HepG2 (cell line): Measurements from ENCODE around the gene SLC2A6. TPM values are rescaled to one million over a fixed set of nuclear protein-coding genes. Genes with fewer than 3 reads are reported as not detected.

Experiments used
- ATAC-seq: fragments of 200-7000 bp; cut with Tn5 transposase; 3 replicates; pipeline ENCODE4 v1.9.1; 2020; ENCODE audit warnings: mild to moderate bottlenecking, moderate library complexity
- BruUV-seq: library from RNA; stranded (reverse); fragments of 400-500 nt; replicated peaks from 2 replicates; lab custom pipeline; 2021; lab: Mats Ljungman, UMichigan
- CTCF ChIA-PET: fragments of 300-600 bp; formaldehyde crosslinking; extraction: SDS; loops from one replicate; lab custom pipeline; 2021; ENCODE audit warnings: low total read pairs, inconsistent platforms, low intra/inter-chr PET ratio; lab: Yijun Ruan, JAX
- POLR2A ChIA-PET: fragments of 350-600 bp; sonication (Branson Sonifier 250); formaldehyde crosslinking; loops from one replicate; lab custom pipeline; 2020; ENCODE audit warnings: antibody characterized with exemption, inconsistent platforms; lab: Yijun Ruan, JAX
- DNase-seq: peaks from one replicate; pipeline ENCODE4 v3.0.0-alpha.2; 2015; ENCODE audit warnings: low spot score
- FAIRE-seq: peaks from 3 replicates; lab custom pipeline; 2011; peaks lifted over from hg19 to GRCh38; lab: Jason Lieb, UNC
- H2AFZ ChIP-seq: one replicate; pipeline ENCODE4 v1.6.1; 2011; ENCODE audit warnings: low read length, inconsistent platforms
- H3K27ac ChIP-seq: fragments of 300-600 bp; 3 replicates; pipeline ENCODE4 v1.8.0; 2011; ENCODE audit warnings: mixed run types, mild to moderate bottlenecking, mixed read lengths, low read length, inconsistent platforms; ENCODE audit not compliant: insufficient read depth; ENCODE audit errors: extremely low read length
- H3K27me3 ChIP-seq, 2 experiments: fragments of 200-600 bp in 1 of 2; 2 replicates in 1 of 2; 3 replicates in 1 of 2; pipeline versions ENCODE4 v1.6.0 to v1.8.0; 2011; ENCODE audit warnings: low read length in 2 of 2, mild to moderate bottlenecking in 2 of 2, moderate library complexity in 2 of 2, inconsistent platforms in 1 of 2; ENCODE audit not compliant: insufficient read depth in 2 of 2, control insufficient read depth in 1 of 2
- H3K36me3 ChIP-seq, 2 experiments: fragments of 200-600 bp in 1 of 2; replicated peaks in 1 of 2; 2 replicates in 1 of 2; 3 replicates in 1 of 2; pipeline versions ENCODE4 v1.5.1 to v1.8.0; 2011; ENCODE audit warnings: low read length in 2 of 2, inconsistent platforms in 1 of 2; ENCODE audit not compliant: insufficient read depth in 2 of 2, control insufficient read depth in 1 of 2
- H3K4me1 ChIP-seq: 2 replicates; pipeline ENCODE4 v1.5.1; 2012; ENCODE audit warnings: low read length, inconsistent platforms; ENCODE audit not compliant: insufficient read depth
- H3K4me2 ChIP-seq: 2 replicates; pipeline ENCODE4 v1.6.0; 2011; ENCODE audit warnings: low read depth, low read length, inconsistent platforms
- H3K4me3 ChIP-seq, 3 experiments: fragments of 200-600 bp in 1 of 3; sonication (generic), shearing (Covaris generic) in 1 of 3; replicated peaks in 1 of 3; 2 replicates each; pipeline ENCODE4 v1.5.1; 2011 to 2016; ENCODE audit warnings: low read length in 3 of 3, inconsistent platforms in 2 of 3, low read depth in 2 of 3, mild to moderate bottlenecking in 2 of 3, control low read depth in 1 of 3, mixed read lengths in 1 of 3; ENCODE audit not compliant: insufficient read depth in 1 of 3
- H3K79me2 ChIP-seq: one replicate; pipeline ENCODE4 v1.6.1; 2011; ENCODE audit warnings: low read length, inconsistent platforms; ENCODE audit not compliant: insufficient read depth
- H3K9ac ChIP-seq: 2 replicates; pipeline ENCODE4 v1.6.0; 2011; ENCODE audit warnings: mild to moderate bottlenecking, low read depth, low read length, inconsistent platforms; ENCODE audit not compliant: insufficient read depth
- H3K9me3 ChIP-seq: 2 replicates; pipeline ENCODE4 v1.5.1; 2012; ENCODE audit warnings: mild to moderate bottlenecking, low read length
- H4K20me1 ChIP-seq: 2 replicates; pipeline ENCODE4 v1.6.0; 2011; ENCODE audit warnings: inconsistent platforms, mild to moderate bottlenecking, low read length, moderate library complexity; ENCODE audit not compliant: insufficient read depth
- HDAC1 ChIP-seq: sonication (generic); formaldehyde crosslinking; IDR thresholded peaks from 2 replicates; pipeline ENCODE4 v1.5.1; 2020; ENCODE audit warnings: mild to moderate bottlenecking, missing genetic modification reagents
- HNRNPK ChIP-seq: fragments of 200-400 bp; formaldehyde crosslinking; IDR thresholded peaks from 2 replicates; pipeline ENCODE4 v1.6.1; 2018; ENCODE audit warnings: low read length, low read depth, moderate library complexity, mild to moderate bottlenecking; ENCODE audit not compliant: poor library complexity, severe bottlenecking
- HNRNPLL ChIP-seq: fragments of 200-400 bp; formaldehyde crosslinking; IDR thresholded peaks from 2 replicates; pipeline ENCODE4 v1.6.1; 2017; ENCODE audit warnings: mild to moderate bottlenecking, low read depth, low read length; ENCODE audit not compliant: poor library complexity, severe bottlenecking
- KDM2A ChIP-seq: sonication (generic); formaldehyde crosslinking; IDR thresholded peaks from 2 replicates; pipeline ENCODE4 v1.4.0; 2020; ENCODE audit warnings: low read depth, missing genetic modification reagents, borderline replicate concordance
- PCBP1 ChIP-seq: fragments of 200-400 bp; formaldehyde crosslinking; IDR thresholded peaks from 2 replicates; pipeline ENCODE4 v1.6.1; 2017; ENCODE audit warnings: mild to moderate bottlenecking, low read depth, low read length, borderline replicate concordance
- POLR2G ChIP-seq: fragments of 200-400 bp; formaldehyde crosslinking; IDR thresholded peaks from 2 replicates; pipeline ENCODE4 v1.6.1; 2018; ENCODE audit warnings: mild to moderate bottlenecking, low read depth, low read length, moderate library complexity
- RAD21 ChIP-seq: fragments of 450-650 bp; formaldehyde crosslinking; IDR thresholded peaks from 2 replicates; pipeline ENCODE4 v1.5.0; 2020; ENCODE audit warnings: mild to moderate bottlenecking
- SAP130 ChIP-seq: IDR thresholded peaks from 2 replicates; pipeline ENCODE4 v1.6.1; 2016; ENCODE audit warnings: low read depth
- STAG1 ChIP-seq: sonication (generic); formaldehyde crosslinking; IDR thresholded peaks from 2 replicates; pipeline ENCODE4 v1.4.0; 2020; ENCODE audit warnings: missing genetic modification reagents
- XRCC5 ChIP-seq: fragments of 200-400 bp; formaldehyde crosslinking; optimal IDR thresholded peaks from 2 replicates; pipeline ENCODE3; 2017; ENCODE audit warnings: mild to moderate bottlenecking, low read length
- ZFP36L1 ChIP-seq: sonication (generic); formaldehyde crosslinking; IDR thresholded peaks from 2 replicates; pipeline ENCODE4 v1.8.0; 2022; ENCODE audit warnings: mild to moderate bottlenecking, missing genetic modification reagents, moderate library complexity
- ZFX ChIP-seq: sonication (generic); formaldehyde crosslinking; IDR thresholded peaks from 2 replicates; pipeline ENCODE4 v1.4.0; 2020; ENCODE audit warnings: mild to moderate bottlenecking, low read depth, missing genetic modification reagents, moderate library complexity
- ZFY ChIP-seq: sonication (generic); formaldehyde crosslinking; IDR thresholded peaks from 2 replicates; pipeline ENCODE4 v1.4.0; 2020; ENCODE audit warnings: missing genetic modification reagents
- ZNF274 ChIP-seq: sonication (generic); formaldehyde crosslinking; IDR thresholded peaks from 2 replicates; pipeline ENCODE4 v1.5.1; 2020; ENCODE audit warnings: mild to moderate bottlenecking, missing genetic modification reagents
- ZNF616 ChIP-seq: sonication (generic); formaldehyde crosslinking; IDR thresholded peaks from 2 replicates; pipeline ENCODE4 v1.5.0; 2020; ENCODE audit warnings: low read depth, mild to moderate bottlenecking, missing genetic modification reagents
- ZNF777 ChIP-seq: sonication (generic); formaldehyde crosslinking; IDR thresholded peaks from 2 replicates; pipeline ENCODE4 v1.4.0; 2020; ENCODE audit warnings: missing genetic modification reagents
- WGBS: methylation state at CpG from one replicate; pipeline ENCODE4 v1.1.6; 2017; ENCODE audit warnings: low lambda C conversion rate; 5-methylcytosine and 5-hydroxymethylcytosine counted together
- in situ Hi-C: cut with HindIII; loops from 2 replicates; pipeline ENCODE4 v1.10.0; 2017; ENCODE audit warnings: low pct_unique_long_range_greater_than_20kb; ENCODE audit not compliant: extremely low pct_ligation_motif_present
- intact Hi-C: fragments of 100-400 bp; cut with micrococcal nuclease; formaldehyde crosslinking; loops from one replicate; pipeline ENCODE4 v1.10.0; 2022; ENCODE audit not compliant: unreplicated experiment
- polyA plus RNA-seq, 8 experiments: library from polyadenylated mRNA; depleted of rRNA in 3 of 8; stranded (reverse) in 7 of 8; unstranded in 1 of 8; fragments of >200 nt; fragmentation: Illumina TruSeq in 4 of 8; extraction: Trizol in 4 of 8; gene quantifications; 2 replicates each; pipeline versions ENCODE4 v1.2.1 to v1.2.3, GENCODE V29; 2011 to 2016; ENCODE audit warnings: low read depth in 4 of 8, missing spikeins in 1 of 8, mixed read lengths in 1 of 8; ENCODE audit not compliant: insufficient read depth in 1 of 8
- total RNA-seq, 5 experiments: library from RNA; depleted of rRNA; stranded (reverse); fragments of >200 nt; fragmentation: Illumina TruSeq; extraction: Trizol; gene quantifications; 2 replicates each; pipeline ENCODE4 v1.2.3, GENCODE V29; 2016; ENCODE audit warnings: low read depth in 1 of 5
- TF ChIP-seq, protein P1 (sequence below): sonication (generic); formaldehyde crosslinking; IDR thresholded peaks from 2 replicates; pipeline ENCODE4 v1.5.1; 2020; ENCODE audit warnings: mild to moderate bottlenecking, missing genetic modification reagents, moderate library complexity
- TF ChIP-seq, protein P2 (sequence below): sonication (generic); formaldehyde crosslinking; IDR thresholded peaks from 2 replicates; pipeline ENCODE4 v1.5.0; 2020; ENCODE audit warnings: mild to moderate bottlenecking, missing genetic modification reagents, moderate library complexity
- TF ChIP-seq, protein P3 (sequence below): sonication (generic); formaldehyde crosslinking; IDR thresholded peaks from 2 replicates; pipeline ENCODE4 v1.5.0; 2020; ENCODE audit warnings: missing genetic modification reagents

The SLC2A6 gene
- total and polyA plus RNA-seq, 2 of the 13 experiments (the other 11 are each of a cell fraction or from before 2014, with no cell fraction given), result 4.1 to 15.0 TPM

DNA sequence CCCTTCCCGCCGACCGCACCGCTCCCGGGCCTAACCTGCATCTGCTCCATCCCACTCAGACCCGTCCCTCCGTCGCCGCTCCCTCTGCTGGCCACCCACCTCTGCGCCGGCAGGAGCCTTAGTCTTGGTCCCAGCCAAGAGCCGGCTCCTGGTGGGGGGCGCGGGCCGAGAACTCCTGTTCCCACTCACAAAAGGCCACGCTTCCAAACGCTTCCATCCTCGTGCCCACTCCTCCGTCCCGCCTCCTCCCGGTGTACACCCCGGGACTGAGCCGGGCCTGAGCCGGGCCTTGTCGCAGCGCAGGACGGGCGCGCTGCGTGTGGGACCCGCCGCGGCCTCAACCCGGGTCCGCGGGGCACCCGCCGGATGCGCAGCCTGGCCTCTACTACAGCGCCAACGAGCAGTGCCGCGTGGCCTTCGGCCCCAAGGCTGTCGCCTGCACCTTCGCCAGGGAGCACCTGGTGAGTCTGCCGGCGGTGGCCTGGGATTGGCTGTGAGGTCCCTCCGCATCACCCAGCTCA lies 49.2 kb downstream of the SLC2A6 start:
- no peak for TF ChIP-seq POLR2G
- TF ChIP-seq, protein P1, sequence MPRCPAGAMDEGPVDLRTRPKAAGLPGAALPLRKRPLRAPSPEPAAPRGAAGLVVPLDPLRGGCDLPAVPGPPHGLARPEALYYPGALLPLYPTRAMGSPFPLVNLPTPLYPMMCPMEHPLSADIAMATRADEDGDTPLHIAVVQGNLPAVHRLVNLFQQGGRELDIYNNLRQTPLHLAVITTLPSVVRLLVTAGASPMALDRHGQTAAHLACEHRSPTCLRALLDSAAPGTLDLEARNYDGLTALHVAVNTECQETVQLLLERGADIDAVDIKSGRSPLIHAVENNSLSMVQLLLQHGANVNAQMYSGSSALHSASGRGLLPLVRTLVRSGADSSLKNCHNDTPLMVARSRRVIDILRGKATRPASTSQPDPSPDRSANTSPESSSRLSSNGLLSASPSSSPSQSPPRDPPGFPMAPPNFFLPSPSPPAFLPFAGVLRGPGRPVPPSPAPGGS (CRISPR knock-in tag), result peak; percentile 32; the same call in 1 of the 2 replicates
- TF ChIP-seq RAD21 (CRISPR knock-in tag), result peak; percentile 50; the same call in 1 of the 2 replicates
- peak; percentile 67; the same call in 1 of the 2 replicates for TF ChIP-seq KDM2A (CRISPR knock-in tag)
- TF ChIP-seq ZFP36L1, result no peak
- 0 out of 2 replicates have a peak, but pooled peaks have one; percentile 18 for TF ChIP-seq SAP130 (CRISPR knock-in tag)
- TF ChIP-seq ZFY (CRISPR knock-in tag), result 0 out of 2 replicates have a peak, but pooled peaks have one; percentile 9
- TF ChIP-seq HNRNPK, result peak; percentile 76
- TF ChIP-seq HNRNPLL, result peak; percentile 52
- TF ChIP-seq ZNF777, result 0 out of 2 replicates have a peak, but pooled peaks have one; percentile 27
- 0 out of 2 replicates have a peak, but pooled peaks have one; percentile 56 for TF ChIP-seq ZNF274 (CRISPR knock-in tag)
- TF ChIP-seq STAG1 (CRISPR knock-in tag), result peak; percentile 46
- TF ChIP-seq ZFX (CRISPR knock-in tag), result peak; percentile 47; the same call in 1 of the 2 replicates
- TF ChIP-seq PCBP1, result 0 out of 2 replicates have a peak, but pooled peaks have one; percentile 54
- TF ChIP-seq, protein P2, sequence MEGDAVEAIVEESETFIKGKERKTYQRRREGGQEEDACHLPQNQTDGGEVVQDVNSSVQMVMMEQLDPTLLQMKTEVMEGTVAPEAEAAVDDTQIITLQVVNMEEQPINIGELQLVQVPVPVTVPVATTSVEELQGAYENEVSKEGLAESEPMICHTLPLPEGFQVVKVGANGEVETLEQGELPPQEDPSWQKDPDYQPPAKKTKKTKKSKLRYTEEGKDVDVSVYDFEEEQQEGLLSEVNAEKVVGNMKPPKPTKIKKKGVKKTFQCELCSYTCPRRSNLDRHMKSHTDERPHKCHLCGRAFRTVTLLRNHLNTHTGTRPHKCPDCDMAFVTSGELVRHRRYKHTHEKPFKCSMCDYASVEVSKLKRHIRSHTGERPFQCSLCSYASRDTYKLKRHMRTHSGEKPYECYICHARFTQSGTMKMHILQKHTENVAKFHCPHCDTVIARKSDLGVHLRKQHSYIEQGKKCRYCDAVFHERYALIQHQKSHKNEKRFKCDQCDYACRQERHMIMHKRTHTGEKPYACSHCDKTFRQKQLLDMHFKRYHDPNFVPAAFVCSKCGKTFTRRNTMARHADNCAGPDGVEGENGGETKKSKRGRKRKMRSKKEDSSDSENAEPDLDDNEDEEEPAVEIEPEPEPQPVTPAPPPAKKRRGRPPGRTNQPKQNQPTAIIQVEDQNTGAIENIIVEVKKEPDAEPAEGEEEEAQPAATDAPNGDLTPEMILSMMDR (CRISPR knock-in tag), result peak; percentile 76
- TF ChIP-seq ZNF616 (CRISPR knock-in tag), result no peak
- TF ChIP-seq, protein P3, sequence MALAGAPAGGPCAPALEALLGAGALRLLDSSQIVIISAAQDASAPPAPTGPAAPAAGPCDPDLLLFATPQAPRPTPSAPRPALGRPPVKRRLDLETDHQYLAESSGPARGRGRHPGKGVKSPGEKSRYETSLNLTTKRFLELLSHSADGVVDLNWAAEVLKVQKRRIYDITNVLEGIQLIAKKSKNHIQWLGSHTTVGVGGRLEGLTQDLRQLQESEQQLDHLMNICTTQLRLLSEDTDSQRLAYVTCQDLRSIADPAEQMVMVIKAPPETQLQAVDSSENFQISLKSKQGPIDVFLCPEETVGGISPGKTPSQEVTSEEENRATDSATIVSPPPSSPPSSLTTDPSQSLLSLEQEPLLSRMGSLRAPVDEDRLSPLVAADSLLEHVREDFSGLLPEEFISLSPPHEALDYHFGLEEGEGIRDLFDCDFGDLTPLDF, result no peak
- TF ChIP-seq XRCC5, result peak; percentile 27
- TF ChIP-seq HDAC1 (CRISPR knock-in tag), result 0 out of 2 replicates have a peak, but pooled peaks have one; percentile 25
- ChIA-PET POLR2A (no interaction called here), CTCF (no interaction called here)
- Histone ChIP-seq H3K4me3 (no peak overlapping the region), H3K79me2 (no peaks in the 10 kb centered on the region), H3K4me1 (peaks cover 25% of the 10 kb centered on the region), H3K9ac (no peak overlapping the region), H3K36me3 (no peaks in the 10 kb centered on the region), H4K20me1 (no peaks in the 10 kb centered on the region), H3K27ac (no peak overlapping the region), H2AFZ (no peak overlapping the region), H3K9me3 (no peaks in the 10 kb centered on the region), H3K27me3 (no peaks in the 10 kb centered on the region; a peak in 1 of 5 replicates), H3K4me2 (no peak overlapping the region)
- FAIRE-seq, result no peak
- in situ Hi-C loops (no loop called here), intact Hi-C loops (no loop called here)
- DNase-seq, result peak; percentile 21
- 62% methylated on average over 42 of the region's 49 CpGs for WGBS
- ATAC-seq, result peak; percentile 78
- BruUV-seq, result no TSS peak
